WTC11 (cell line): Measurements from ENCODE around the gene CTIF. TPM values are rescaled to one million over a fixed set of nuclear protein-coding genes. Genes with fewer than 3 reads are reported as not detected.

Source experiments
- ATAC-seq: fragments of 200-7000 bp; cut with Tn5 transposase; 2 replicates; pipeline ENCODE4 v1.10.0; 2021; ENCODE audit warnings: mild to moderate bottlenecking, moderate library complexity
- CTCF ChIA-PET: fragments of 300-600 bp; sonication (Branson Sonifier 250); formaldehyde crosslinking; loops from one replicate; lab custom pipeline; 2021; ENCODE audit warnings: antibody characterized with exemption; lab: Charles Lee
- POLR2A ChIA-PET: fragments of 350-600 bp; sonication (Branson Sonifier 250); formaldehyde crosslinking; loops from one replicate; lab custom pipeline; 2021; ENCODE audit warnings: antibody characterized with exemption; lab: Charles Lee
- DNase-seq: peaks from one replicate; pipeline ENCODE4 v3.0.0; 2021; ENCODE audit warnings: low spot score
- H3K27ac Mint-ChIP-seq: 2 replicates; pipeline ENCODE4 v1.8.0; 2021; ENCODE audit warnings: mixed read lengths
- H3K27me3 Mint-ChIP-seq: 2 replicates; pipeline ENCODE4 v1.8.0; 2021; ENCODE audit warnings: low read depth, mild to moderate bottlenecking, moderate library complexity, mixed read lengths
- H3K36me3 Mint-ChIP-seq: 2 replicates; pipeline ENCODE4 v1.8.0; 2021; ENCODE audit warnings: mixed read lengths
- H3K4me1 Mint-ChIP-seq: 2 replicates; pipeline ENCODE4 v1.8.0; 2022; ENCODE audit warnings: mixed read lengths
- H3K4me3 Mint-ChIP-seq: 2 replicates; pipeline ENCODE4 v1.8.0; 2021; ENCODE audit warnings: mild to moderate bottlenecking, moderate library complexity, mixed read lengths
- H3K9me3 Mint-ChIP-seq: 2 replicates; pipeline ENCODE4 v1.8.0; 2021; ENCODE audit warnings: mixed read lengths
- CREB1 ChIP-seq: sonication (generic); formaldehyde crosslinking; IDR thresholded peaks from 2 replicates; pipeline ENCODE4 v1.8.0; 2023; ENCODE audit warnings: mild to moderate bottlenecking, missing genetic modification reagents
- ELF4 ChIP-seq: sonication (generic); formaldehyde crosslinking; IDR thresholded peaks from 2 replicates; pipeline ENCODE4 v1.8.1; 2022; ENCODE audit warnings: low read depth, mild to moderate bottlenecking, moderate library complexity, missing genetic modification reagents
- EMX1 ChIP-seq: fragments of 250-450 bp; sonication (Bioruptor Pico); IDR thresholded peaks from 2 replicates; pipeline ENCODE4 v1.8.0; 2021; ENCODE audit warnings: mild to moderate bottlenecking
- ETV6 ChIP-seq: sonication (generic); formaldehyde crosslinking; IDR thresholded peaks from 2 replicates; pipeline ENCODE4 v1.8.1; 2022; ENCODE audit warnings: mild to moderate bottlenecking, missing genetic modification reagents
- FOXJ3 ChIP-seq: sonication (generic); formaldehyde crosslinking; IDR thresholded peaks from 2 replicates; pipeline ENCODE4 v1.9.0; 2021; ENCODE audit warnings: missing genetic modification reagents, mild to moderate bottlenecking, borderline replicate concordance
- HMGA2 ChIP-seq: fragments of 250-450 bp; sonication (Bioruptor Pico); IDR thresholded peaks from 2 replicates; pipeline ENCODE4 v1.4.0; 2021; ENCODE audit warnings: mild to moderate bottlenecking, moderate library complexity
- IRF2 ChIP-seq: sonication (generic); formaldehyde crosslinking; IDR thresholded peaks from 2 replicates; pipeline ENCODE4 v1.8.0; 2022; ENCODE audit warnings: low read depth, missing genetic modification reagents, borderline replicate concordance
- JAZF1 ChIP-seq: fragments of 250-450 bp; sonication (Bioruptor Pico); IDR thresholded peaks from 2 replicates; pipeline ENCODE4 v1.9.0; 2021; ENCODE audit warnings: moderate library complexity, mild to moderate bottlenecking, inconsistent platforms
- NR1H2 ChIP-seq: sonication (generic); formaldehyde crosslinking; IDR thresholded peaks from 2 replicates; pipeline ENCODE4 v1.9.0; 2021; ENCODE audit warnings: mild to moderate bottlenecking, moderate library complexity, missing genetic modification reagents
- RELA ChIP-seq: sonication (generic); formaldehyde crosslinking; IDR thresholded peaks from 2 replicates; pipeline ENCODE4 v1.8.1; 2022; ENCODE audit warnings: missing genetic modification reagents, mild to moderate bottlenecking, borderline replicate concordance
- SOX15 ChIP-seq: fragments of 250-450 bp; sonication (Bioruptor Pico); IDR thresholded peaks from 2 replicates; pipeline ENCODE4 v1.9.0; 2021; ENCODE audit warnings: mild to moderate bottlenecking
- TCF7 ChIP-seq: sonication (generic); formaldehyde crosslinking; IDR thresholded peaks from 2 replicates; pipeline ENCODE4 v1.8.0; 2022; ENCODE audit warnings: mild to moderate bottlenecking, low read depth, missing genetic modification reagents, moderate library complexity
- ZNF232 ChIP-seq: sonication (generic); formaldehyde crosslinking; IDR thresholded peaks from 2 replicates; pipeline ENCODE4 v1.8.0; 2022; ENCODE audit warnings: mild to moderate bottlenecking, missing genetic modification reagents
- ZNF671 ChIP-seq: fragments of 250-450 bp; sonication (Bioruptor Pico); IDR thresholded peaks from 2 replicates; pipeline ENCODE4 v1.8.0; 2021; ENCODE audit warnings: mild to moderate bottlenecking
- total RNA-seq: library from RNA; stranded (reverse); gene quantifications from 3 replicates; pipeline ENCODE4 v1.2.3, GENCODE V29; 2021
- TF ChIP-seq, protein P1 (sequence below): fragments of 250-450 bp; sonication (Bioruptor Pico); IDR thresholded peaks from 2 replicates; pipeline ENCODE4 v1.8.0; 2021; ENCODE audit warnings: mild to moderate bottlenecking
- TF ChIP-seq, protein P2 (sequence below): sonication (generic); formaldehyde crosslinking; IDR thresholded peaks from 2 replicates; pipeline ENCODE4 v1.8.0; 2022; ENCODE audit warnings: mild to moderate bottlenecking, missing genetic modification reagents
- TF ChIP-seq, protein P3 (sequence below): sonication (generic); formaldehyde crosslinking; IDR thresholded peaks from 2 replicates; pipeline ENCODE4 v1.8.1; 2022; ENCODE audit warnings: low read depth, missing genetic modification reagents, borderline replicate concordance
- TF ChIP-seq, protein P4 (sequence below): sonication (generic); formaldehyde crosslinking; IDR thresholded peaks from 2 replicates; pipeline ENCODE4 v1.8.1; 2023; ENCODE audit warnings: mild to moderate bottlenecking, missing genetic modification reagents, moderate library complexity
- TF ChIP-seq, protein P5 (sequence below): sonication (generic); formaldehyde crosslinking; IDR thresholded peaks from 2 replicates; pipeline ENCODE4 v1.8.1; 2023; ENCODE audit warnings: mild to moderate bottlenecking, missing genetic modification reagents, moderate library complexity
- TF ChIP-seq, protein P6 (sequence below): sonication (generic); formaldehyde crosslinking; IDR thresholded peaks from 2 replicates; pipeline ENCODE4 v1.8.1; 2023; ENCODE audit warnings: mild to moderate bottlenecking, moderate library complexity, missing genetic modification reagents
- TF ChIP-seq, protein P7 (sequence below): sonication (generic); formaldehyde crosslinking; IDR thresholded peaks from 2 replicates; pipeline ENCODE4 v1.8.1; 2022; ENCODE audit warnings: missing genetic modification reagents, borderline replicate concordance

CTIF gene
- total RNA-seq, 1 experiment from 2014 or later = 28.5 TPM

DNA sequence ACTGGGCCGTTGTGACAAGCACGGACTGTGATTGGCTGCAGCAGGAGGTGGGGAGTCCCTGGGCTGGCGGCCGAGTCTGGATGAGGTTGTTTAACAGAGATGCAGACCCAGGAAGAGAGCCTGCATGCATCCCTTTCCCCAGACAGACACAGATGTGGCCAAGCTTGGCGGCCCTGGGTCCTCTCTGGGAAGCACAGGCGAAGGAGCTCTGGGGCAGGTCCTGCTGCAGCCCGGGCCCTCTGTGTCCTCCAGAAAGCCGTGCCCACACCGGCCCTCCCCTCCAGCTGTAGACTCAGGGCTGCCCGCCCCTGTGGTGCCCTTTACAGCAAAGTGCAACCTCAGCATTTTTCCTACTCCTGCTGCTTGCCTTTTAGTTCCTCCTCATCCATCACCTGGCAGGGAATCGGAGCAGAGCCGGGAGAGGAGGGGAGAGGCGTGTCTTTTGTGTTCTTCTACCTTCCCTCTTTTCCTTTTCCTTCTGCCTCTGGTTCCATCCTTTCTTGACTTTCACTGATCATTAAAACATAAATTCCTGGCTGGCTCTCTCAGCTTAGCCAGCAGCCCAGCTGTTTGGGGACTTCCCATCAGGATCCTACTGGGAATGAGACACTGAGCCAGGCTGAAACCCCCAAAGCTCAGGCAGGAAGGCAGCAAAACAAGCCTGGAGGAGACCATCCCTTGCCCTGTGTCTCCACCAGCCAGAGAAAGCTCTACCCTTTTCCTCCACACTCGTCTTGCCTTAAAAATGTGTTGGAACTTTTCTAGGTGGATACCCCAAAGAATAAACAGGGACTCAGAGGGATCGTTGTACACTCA lies 75.0 kb downstream of the CTIF start (continued):
- TF ChIP-seq, protein P1, sequence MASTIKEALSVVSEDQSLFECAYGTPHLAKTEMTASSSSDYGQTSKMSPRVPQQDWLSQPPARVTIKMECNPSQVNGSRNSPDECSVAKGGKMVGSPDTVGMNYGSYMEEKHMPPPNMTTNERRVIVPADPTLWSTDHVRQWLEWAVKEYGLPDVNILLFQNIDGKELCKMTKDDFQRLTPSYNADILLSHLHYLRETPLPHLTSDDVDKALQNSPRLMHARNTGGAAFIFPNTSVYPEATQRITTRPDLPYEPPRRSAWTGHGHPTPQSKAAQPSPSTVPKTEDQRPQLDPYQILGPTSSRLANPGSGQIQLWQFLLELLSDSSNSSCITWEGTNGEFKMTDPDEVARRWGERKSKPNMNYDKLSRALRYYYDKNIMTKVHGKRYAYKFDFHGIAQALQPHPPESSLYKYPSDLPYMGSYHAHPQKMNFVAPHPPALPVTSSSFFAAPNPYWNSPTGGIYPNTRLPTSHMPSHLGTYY = no peak
- TF ChIP-seq RELA (CRISPR knock-in tag) = no peak
- no peak for TF ChIP-seq ZNF671 (CRISPR knock-in tag)
- no peak for TF ChIP-seq IRF2
- TF ChIP-seq, protein P2, sequence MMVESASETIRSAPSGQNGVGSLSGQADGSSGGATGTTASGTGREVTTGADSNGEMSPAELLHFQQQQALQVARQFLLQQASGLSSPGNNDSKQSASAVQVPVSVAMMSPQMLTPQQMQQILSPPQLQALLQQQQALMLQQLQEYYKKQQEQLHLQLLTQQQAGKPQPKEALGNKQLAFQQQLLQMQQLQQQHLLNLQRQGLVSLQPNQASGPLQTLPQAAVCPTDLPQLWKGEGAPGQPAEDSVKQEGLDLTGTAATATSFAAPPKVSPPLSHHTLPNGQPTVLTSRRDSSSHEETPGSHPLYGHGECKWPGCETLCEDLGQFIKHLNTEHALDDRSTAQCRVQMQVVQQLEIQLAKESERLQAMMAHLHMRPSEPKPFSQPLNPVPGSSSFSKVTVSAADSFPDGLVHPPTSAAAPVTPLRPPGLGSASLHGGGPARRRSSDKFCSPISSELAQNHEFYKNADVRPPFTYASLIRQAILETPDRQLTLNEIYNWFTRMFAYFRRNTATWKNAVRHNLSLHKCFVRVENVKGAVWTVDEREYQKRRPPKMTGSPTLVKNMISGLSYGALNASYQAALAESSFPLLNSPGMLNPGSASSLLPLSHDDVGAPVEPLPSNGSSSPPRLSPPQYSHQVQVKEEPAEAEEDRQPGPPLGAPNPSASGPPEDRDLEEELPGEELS = no peak
- no peak for TF ChIP-seq FOXJ3 (CRISPR knock-in tag)
- TF ChIP-seq, protein P3, sequence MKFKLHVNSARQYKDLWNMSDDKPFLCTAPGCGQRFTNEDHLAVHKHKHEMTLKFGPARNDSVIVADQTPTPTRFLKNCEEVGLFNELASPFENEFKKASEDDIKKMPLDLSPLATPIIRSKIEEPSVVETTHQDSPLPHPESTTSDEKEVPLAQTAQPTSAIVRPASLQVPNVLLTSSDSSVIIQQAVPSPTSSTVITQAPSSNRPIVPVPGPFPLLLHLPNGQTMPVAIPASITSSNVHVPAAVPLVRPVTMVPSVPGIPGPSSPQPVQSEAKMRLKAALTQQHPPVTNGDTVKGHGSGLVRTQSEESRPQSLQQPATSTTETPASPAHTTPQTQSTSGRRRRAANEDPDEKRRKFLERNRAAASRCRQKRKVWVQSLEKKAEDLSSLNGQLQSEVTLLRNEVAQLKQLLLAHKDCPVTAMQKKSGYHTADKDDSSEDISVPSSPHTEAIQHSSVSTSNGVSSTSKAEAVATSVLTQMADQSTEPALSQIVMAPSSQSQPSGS = no peak
- TF ChIP-seq HMGA2 (CRISPR knock-in tag) = no peak

DNA sequence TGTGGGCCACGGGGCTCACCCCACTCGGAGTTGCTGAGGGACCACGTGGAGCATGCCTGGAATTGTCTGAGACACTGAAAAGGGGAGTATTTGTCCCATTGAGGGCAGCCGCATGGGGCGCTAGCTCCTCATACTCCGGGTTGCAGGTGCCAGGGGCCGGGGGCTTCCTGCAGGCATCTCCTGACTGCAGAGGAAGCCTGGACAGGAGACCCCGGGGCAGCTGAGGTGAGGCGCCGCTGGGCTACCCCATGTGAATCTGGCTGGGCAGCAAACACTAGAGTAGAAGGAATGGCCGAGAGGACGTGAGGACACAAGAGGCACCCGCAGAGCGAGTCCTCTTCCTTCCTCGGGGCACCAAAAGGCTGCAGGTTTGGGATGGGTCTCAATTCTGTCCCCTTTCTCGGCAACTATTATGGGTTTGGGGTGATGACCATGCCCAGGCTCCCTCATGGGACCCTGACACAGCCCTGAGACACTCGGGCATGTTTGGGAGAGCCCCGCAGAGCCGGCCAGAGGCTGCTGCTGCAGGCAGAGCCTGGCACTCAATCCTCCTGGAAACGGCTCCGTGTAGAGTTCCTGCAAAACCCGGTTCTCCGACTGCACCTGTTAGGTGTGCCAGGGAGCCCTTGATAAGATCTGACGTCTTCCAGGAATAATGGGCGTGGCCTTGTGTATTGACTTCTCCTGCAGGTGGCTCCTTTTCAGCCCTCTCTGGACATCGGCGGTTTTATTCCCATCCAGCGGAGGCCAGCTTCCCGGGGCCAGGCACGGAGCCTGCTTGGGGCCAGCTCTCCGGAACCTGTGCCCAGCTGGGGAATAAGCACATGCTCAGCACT lies 77.0 kb downstream of the CTIF start:
- DNase-seq (peak; percentile 37), ATAC-seq (no peak)
- Mint-ChIP-seq H3K4me1 (peaks cover 31% of the 10 kb centered on the region), H3K36me3 (no peaks in the 10 kb centered on the region), H3K9me3 (no peaks in the 10 kb centered on the region), H3K4me3 (no peak overlapping the region), H3K27me3 (no peaks in the 10 kb centered on the region), H3K27ac (no peak overlapping the region; the same call in 1 of the 2 replicates)
- ChIA-PET CTCF (interaction anchor here (0.5 to 1.3 kb wide), 5 partner anchors 9 to 59 kb away, joined by 3 to 6 read pairs (median 3); no protein-coding TSS in a partner anchor), POLR2A (interaction anchor here (0.6 kb wide), 1 partner anchor 23 kb away, joined by 4 read pairs; no protein-coding TSS in a partner anchor)
- TF ChIP-seq, protein P4, sequence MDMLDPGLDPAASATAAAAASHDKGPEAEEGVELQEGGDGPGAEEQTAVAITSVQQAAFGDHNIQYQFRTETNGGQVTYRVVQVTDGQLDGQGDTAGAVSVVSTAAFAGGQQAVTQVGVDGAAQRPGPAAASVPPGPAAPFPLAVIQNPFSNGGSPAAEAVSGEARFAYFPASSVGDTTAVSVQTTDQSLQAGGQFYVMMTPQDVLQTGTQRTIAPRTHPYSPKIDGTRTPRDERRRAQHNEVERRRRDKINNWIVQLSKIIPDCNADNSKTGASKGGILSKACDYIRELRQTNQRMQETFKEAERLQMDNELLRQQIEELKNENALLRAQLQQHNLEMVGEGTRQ = no peak
- no peak for TF ChIP-seq SOX15 (CRISPR knock-in tag)
- no peak for TF ChIP-seq ELF4
- no peak for TF ChIP-seq JAZF1
- no peak for TF ChIP-seq NR1H2 (CRISPR knock-in tag)
- TF ChIP-seq EMX1 (CRISPR knock-in tag) = no peak
- TF ChIP-seq ZNF232 (CRISPR knock-in tag) = no peak
- TF ChIP-seq, protein P1 = no peak
- TF ChIP-seq, protein P5, sequence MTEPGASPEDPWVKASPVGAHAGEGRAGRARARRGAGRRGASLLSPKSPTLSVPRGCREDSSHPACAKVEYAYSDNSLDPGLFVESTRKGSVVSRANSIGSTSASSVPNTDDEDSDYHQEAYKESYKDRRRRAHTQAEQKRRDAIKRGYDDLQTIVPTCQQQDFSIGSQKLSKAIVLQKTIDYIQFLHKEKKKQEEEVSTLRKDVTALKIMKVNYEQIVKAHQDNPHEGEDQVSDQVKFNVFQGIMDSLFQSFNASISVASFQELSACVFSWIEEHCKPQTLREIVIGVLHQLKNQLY (CRISPR knock-in tag) = no peak
- no peak for TF ChIP-seq ETV6 (CRISPR knock-in tag)
- TF ChIP-seq, protein P6, sequence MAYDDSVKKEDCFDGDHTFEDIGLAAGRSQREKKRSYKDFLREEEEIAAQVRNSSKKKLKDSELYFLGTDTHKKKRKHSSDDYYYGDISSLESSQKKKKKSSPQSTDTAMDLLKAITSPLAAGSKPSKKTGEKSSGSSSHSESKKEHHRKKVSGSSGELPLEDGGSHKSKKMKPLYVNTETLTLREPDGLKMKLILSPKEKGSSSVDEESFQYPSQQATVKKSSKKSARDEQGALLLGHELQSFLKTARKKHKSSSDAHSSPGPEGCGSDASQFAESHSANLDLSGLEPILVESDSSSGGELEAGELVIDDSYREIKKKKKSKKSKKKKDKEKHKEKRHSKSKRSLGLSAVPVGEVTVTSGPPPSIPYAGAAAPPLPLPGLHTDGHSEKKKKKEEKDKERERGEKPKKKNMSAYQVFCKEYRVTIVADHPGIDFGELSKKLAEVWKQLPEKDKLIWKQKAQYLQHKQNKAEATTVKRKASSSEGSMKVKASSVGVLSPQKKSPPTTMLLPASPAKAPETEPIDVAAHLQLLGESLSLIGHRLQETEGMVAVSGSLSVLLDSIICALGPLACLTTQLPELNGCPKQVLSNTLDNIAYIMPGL (CRISPR knock-in tag) = no peak
- no peak for TF ChIP-seq CREB1 (CRISPR knock-in tag)
- TF ChIP-seq, protein P7, sequence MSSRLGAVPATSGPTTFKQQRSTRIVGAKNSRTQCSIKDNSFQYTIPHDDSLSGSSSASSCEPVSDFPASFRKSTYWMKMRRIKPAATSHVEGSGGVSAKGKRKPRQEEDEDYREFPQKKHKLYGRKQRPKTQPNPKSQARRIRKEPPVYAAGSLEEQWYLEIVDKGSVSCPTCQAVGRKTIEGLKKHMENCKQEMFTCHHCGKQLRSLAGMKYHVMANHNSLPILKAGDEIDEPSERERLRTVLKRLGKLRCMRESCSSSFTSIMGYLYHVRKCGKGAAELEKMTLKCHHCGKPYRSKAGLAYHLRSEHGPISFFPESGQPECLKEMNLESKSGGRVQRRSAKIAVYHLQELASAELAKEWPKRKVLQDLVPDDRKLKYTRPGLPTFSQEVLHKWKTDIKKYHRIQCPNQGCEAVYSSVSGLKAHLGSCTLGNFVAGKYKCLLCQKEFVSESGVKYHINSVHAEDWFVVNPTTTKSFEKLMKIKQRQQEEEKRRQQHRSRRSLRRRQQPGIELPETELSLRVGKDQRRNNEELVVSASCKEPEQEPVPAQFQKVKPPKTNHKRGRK (CRISPR knock-in tag) = no peak
- no peak for TF ChIP-seq TCF7 (CRISPR knock-in tag)
